HepG2 (cell line): ENCODE data around the gene MSI2. TPM values are rescaled to one million over a fixed set of nuclear protein-coding genes. Genes with fewer than 3 reads are reported as not detected.
A peak's percentile ranks its signal among the peaks of the same experiment; 100 is the strongest.

Experiments used
- ATAC-seq: fragments of 200-7000 bp; cut with Tn5 transposase; 3 replicates; pipeline ENCODE4 v1.9.1; 2020; ENCODE audit warnings: mild to moderate bottlenecking, moderate library complexity
- BruUV-seq: library from RNA; stranded (reverse); fragments of 400-500 nt; replicated peaks from 2 replicates; lab custom pipeline; 2021; lab: Mats Ljungman, UMichigan
- CTCF ChIA-PET: fragments of 300-600 bp; formaldehyde crosslinking; extraction: SDS; loops from one replicate; lab custom pipeline; 2021; ENCODE audit warnings: low total read pairs, inconsistent platforms, low intra/inter-chr PET ratio; lab: Yijun Ruan, JAX
- POLR2A ChIA-PET: fragments of 350-600 bp; sonication (Branson Sonifier 250); formaldehyde crosslinking; loops from one replicate; lab custom pipeline; 2020; ENCODE audit warnings: antibody characterized with exemption, inconsistent platforms; lab: Yijun Ruan, JAX
- DNase-seq: peaks from one replicate; pipeline ENCODE4 v3.0.0-alpha.2; 2015; ENCODE audit warnings: low spot score
- FAIRE-seq: peaks from 3 replicates; lab custom pipeline; 2011; peaks lifted over from hg19 to GRCh38; lab: Jason Lieb, UNC
- H2AFZ ChIP-seq: one replicate; pipeline ENCODE4 v1.6.1; 2011; ENCODE audit warnings: low read length, inconsistent platforms
- H3K27ac ChIP-seq: fragments of 300-600 bp; 3 replicates; pipeline ENCODE4 v1.8.0; 2011; ENCODE audit warnings: mixed run types, mild to moderate bottlenecking, mixed read lengths, low read length, inconsistent platforms; ENCODE audit not compliant: insufficient read depth; ENCODE audit errors: extremely low read length
- H3K27me3 ChIP-seq, 2 experiments: fragments of 200-600 bp in 1 of 2; 2 replicates in 1 of 2; 3 replicates in 1 of 2; pipeline versions ENCODE4 v1.6.0 to v1.8.0; 2011; ENCODE audit warnings: low read length in 2 of 2, mild to moderate bottlenecking in 2 of 2, moderate library complexity in 2 of 2, inconsistent platforms in 1 of 2; ENCODE audit not compliant: insufficient read depth in 2 of 2, control insufficient read depth in 1 of 2
- H3K36me3 ChIP-seq, 2 experiments: fragments of 200-600 bp in 1 of 2; replicated peaks in 1 of 2; 2 replicates in 1 of 2; 3 replicates in 1 of 2; pipeline versions ENCODE4 v1.5.1 to v1.8.0; 2011; ENCODE audit warnings: low read length in 2 of 2, inconsistent platforms in 1 of 2; ENCODE audit not compliant: insufficient read depth in 2 of 2, control insufficient read depth in 1 of 2
- H3K4me1 ChIP-seq: 2 replicates; pipeline ENCODE4 v1.5.1; 2012; ENCODE audit warnings: low read length, inconsistent platforms; ENCODE audit not compliant: insufficient read depth
- H3K4me2 ChIP-seq: 2 replicates; pipeline ENCODE4 v1.6.0; 2011; ENCODE audit warnings: low read depth, low read length, inconsistent platforms
- H3K4me3 ChIP-seq, 3 experiments: fragments of 200-600 bp in 1 of 3; sonication (generic), shearing (Covaris generic) in 1 of 3; replicated peaks in 1 of 3; 2 replicates each; pipeline ENCODE4 v1.5.1; 2011 to 2016; ENCODE audit warnings: low read length in 3 of 3, inconsistent platforms in 2 of 3, low read depth in 2 of 3, mild to moderate bottlenecking in 2 of 3, control low read depth in 1 of 3, mixed read lengths in 1 of 3; ENCODE audit not compliant: insufficient read depth in 1 of 3
- H3K79me2 ChIP-seq: one replicate; pipeline ENCODE4 v1.6.1; 2011; ENCODE audit warnings: low read length, inconsistent platforms; ENCODE audit not compliant: insufficient read depth
- H3K9ac ChIP-seq: 2 replicates; pipeline ENCODE4 v1.6.0; 2011; ENCODE audit warnings: mild to moderate bottlenecking, low read depth, low read length, inconsistent platforms; ENCODE audit not compliant: insufficient read depth
- H3K9me3 ChIP-seq: 2 replicates; pipeline ENCODE4 v1.5.1; 2012; ENCODE audit warnings: mild to moderate bottlenecking, low read length
- H4K20me1 ChIP-seq: 2 replicates; pipeline ENCODE4 v1.6.0; 2011; ENCODE audit warnings: inconsistent platforms, mild to moderate bottlenecking, low read length, moderate library complexity; ENCODE audit not compliant: insufficient read depth
- DR1 ChIP-seq: sonication (generic); formaldehyde crosslinking; IDR thresholded peaks from 2 replicates; pipeline ENCODE4 v1.8.0; 2021; ENCODE audit warnings: mild to moderate bottlenecking, missing genetic modification reagents, inconsistent platforms
- NFYB ChIP-seq: sonication (generic); formaldehyde crosslinking; IDR thresholded peaks from 2 replicates; pipeline ENCODE4 v1.4.0; 2020; ENCODE audit warnings: missing genetic modification reagents
- NFYC ChIP-seq: IDR thresholded peaks from 2 replicates; pipeline ENCODE4 v1.6.1; 2016; ENCODE audit warnings: missing genetic modification reagents, missing compliant biosample characterization
- SOX5 ChIP-seq: IDR thresholded peaks from 2 replicates; pipeline ENCODE4 v1.6.1; 2016; ENCODE audit warnings: borderline replicate concordance
- SRSF9 ChIP-seq: fragments of 200-400 bp; formaldehyde crosslinking; IDR thresholded peaks from 2 replicates; pipeline ENCODE4 v1.6.1; 2018; ENCODE audit warnings: borderline replicate concordance, mild to moderate bottlenecking, low read depth, low read length; ENCODE audit not compliant: insufficient read depth, poor library complexity, severe bottlenecking
- TP53 ChIP-seq: sonication (generic); formaldehyde crosslinking; conservative IDR thresholded peaks from 2 replicates; pipeline ENCODE4 v1.4.0; 2020; ENCODE audit warnings: missing genetic modification reagents
- ZBTB43 ChIP-seq: sonication (generic); formaldehyde crosslinking; conservative IDR thresholded peaks from 2 replicates; pipeline ENCODE4 v1.4.0; 2020; ENCODE audit warnings: missing genetic modification reagents
- ZNF180 ChIP-seq: sonication (generic); formaldehyde crosslinking; IDR thresholded peaks from 2 replicates; pipeline ENCODE4 v1.4.0; 2020; ENCODE audit warnings: low read depth, missing genetic modification reagents, borderline replicate concordance
- WGBS: methylation state at CpG from one replicate; pipeline ENCODE4 v1.1.6; 2017; ENCODE audit warnings: low lambda C conversion rate; 5-methylcytosine and 5-hydroxymethylcytosine counted together
- in situ Hi-C: cut with HindIII; loops from 2 replicates; pipeline ENCODE4 v1.10.0; 2017; ENCODE audit warnings: low pct_unique_long_range_greater_than_20kb; ENCODE audit not compliant: extremely low pct_ligation_motif_present
- intact Hi-C: fragments of 100-400 bp; cut with micrococcal nuclease; formaldehyde crosslinking; loops from one replicate; pipeline ENCODE4 v1.10.0; 2022; ENCODE audit not compliant: unreplicated experiment
- polyA plus RNA-seq, 8 experiments: library from polyadenylated mRNA; depleted of rRNA in 3 of 8; stranded (reverse) in 7 of 8; unstranded in 1 of 8; fragments of >200 nt; fragmentation: Illumina TruSeq in 4 of 8; extraction: Trizol in 4 of 8; gene quantifications; 2 replicates each; pipeline versions ENCODE4 v1.2.1 to v1.2.3, GENCODE V29; 2011 to 2016; ENCODE audit warnings: low read depth in 4 of 8, missing spikeins in 1 of 8, mixed read lengths in 1 of 8; ENCODE audit not compliant: insufficient read depth in 1 of 8
- total RNA-seq, 5 experiments: library from RNA; depleted of rRNA; stranded (reverse); fragments of >200 nt; fragmentation: Illumina TruSeq; extraction: Trizol; gene quantifications; 2 replicates each; pipeline ENCODE4 v1.2.3, GENCODE V29; 2016; ENCODE audit warnings: low read depth in 1 of 5
- TF ChIP-seq, protein P1 (sequence below): sonication (generic); formaldehyde crosslinking; conservative IDR thresholded peaks from 2 replicates; pipeline ENCODE4 v1.8.0; 2022; ENCODE audit warnings: low read depth, missing genetic modification reagents

The MSI2 gene
- total and polyA plus RNA-seq, 2 of the 13 experiments (the other 11 are each of a cell fraction or from before 2014, with no cell fraction given), result 77.5 to 78.4 TPM

DNA sequence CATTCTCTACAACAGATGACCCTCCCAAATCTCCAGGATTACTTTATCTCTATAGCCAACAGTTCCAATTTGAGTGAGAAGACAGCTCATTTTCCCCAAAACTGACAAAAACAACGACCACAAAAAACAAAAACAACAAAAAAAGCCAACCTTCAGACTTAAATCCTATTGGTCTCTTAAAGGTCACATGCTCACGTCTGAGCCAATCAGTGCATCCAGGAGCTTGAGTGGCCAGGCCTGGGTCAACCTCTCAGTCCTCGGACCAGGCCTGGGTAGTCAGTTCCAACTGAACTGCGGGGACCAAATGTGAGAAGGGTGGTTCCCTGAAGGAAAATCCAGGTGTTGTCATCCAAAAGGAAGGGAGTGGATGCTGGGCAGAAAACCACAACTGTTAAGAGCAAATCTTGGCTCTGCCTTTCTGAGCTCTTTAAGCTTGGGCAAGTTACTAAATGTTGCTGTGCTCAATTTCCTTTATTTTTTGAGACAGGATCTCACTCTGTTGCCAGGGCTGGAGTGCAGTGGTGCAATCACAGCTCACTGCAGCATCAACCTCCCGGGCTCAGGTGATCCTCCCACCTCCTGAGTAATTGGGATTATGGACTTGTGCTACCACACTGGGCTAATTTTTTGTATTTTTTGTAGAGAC lies 43.0 kb upstream of the MSI2 start:
- peaks cover 7% of the 10 kb centered on the region; the same call in 1 of the 2 replicates for H3K4me1 ChIP-seq
- no peak overlapping the region for H2AFZ ChIP-seq
- H3K79me2 ChIP-seq, result no peaks in the 10 kb centered on the region
- 3% methylated on average over 5 of the region's 5 CpGs for WGBS
- peak; percentile 64 for TF ChIP-seq NFYB
- TF ChIP-seq DR1 (CRISPR knock-in tag), result no peak
- no peak for TF ChIP-seq SOX5 (CRISPR knock-in tag)
- TF ChIP-seq ZNF180 (CRISPR knock-in tag), result no peak
- TF ChIP-seq, protein P1, sequence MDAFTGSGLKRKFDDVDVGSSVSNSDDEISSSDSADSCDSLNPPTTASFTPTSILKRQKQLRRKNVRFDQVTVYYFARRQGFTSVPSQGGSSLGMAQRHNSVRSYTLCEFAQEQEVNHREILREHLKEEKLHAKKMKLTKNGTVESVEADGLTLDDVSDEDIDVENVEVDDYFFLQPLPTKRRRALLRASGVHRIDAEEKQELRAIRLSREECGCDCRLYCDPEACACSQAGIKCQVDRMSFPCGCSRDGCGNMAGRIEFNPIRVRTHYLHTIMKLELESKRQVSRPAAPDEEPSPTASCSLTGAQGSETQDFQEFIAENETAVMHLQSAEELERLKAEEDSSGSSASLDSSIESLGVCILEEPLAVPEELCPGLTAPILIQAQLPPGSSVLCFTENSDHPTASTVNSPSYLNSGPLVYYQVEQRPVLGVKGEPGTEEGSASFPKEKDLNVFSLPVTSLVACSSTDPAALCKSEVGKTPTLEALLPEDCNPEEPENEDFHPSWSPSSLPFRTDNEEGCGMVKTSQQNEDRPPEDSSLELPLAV, result no peak
- TF ChIP-seq NFYC (CRISPR knock-in tag), result peak; percentile 59; the same call in 1 of the 2 replicates
- TF ChIP-seq TP53 (CRISPR knock-in tag), result no peak
- TF ChIP-seq SRSF9, result no peak
- TF ChIP-seq ZBTB43 (CRISPR knock-in tag), result no peak
- FAIRE-seq, result no peak
- BruUV-seq, result no TSS peak
- ChIA-PET CTCF (no interaction called here), POLR2A (no interaction called here)
- no peak for DNase-seq
- peaks cover 1% of the 10 kb centered on the region for H3K9me3 ChIP-seq
- ATAC-seq, result no peak
- in situ Hi-C loops (no loop called here), intact Hi-C loops (no loop called here)
- H3K9ac ChIP-seq, result no peak overlapping the region
- H4K20me1 ChIP-seq, result no peaks in the 10 kb centered on the region
- no peak overlapping the region for H3K4me2 ChIP-seq
- H3K36me3 ChIP-seq, result no peaks in the 10 kb centered on the region
- no peak overlapping the region for H3K27ac ChIP-seq
- peaks cover 0 to 23% of the 10 kb centered on the region in 2 experiments; a peak in 2 of 5 replicates for H3K27me3 ChIP-seq
- no peak overlapping the region for H3K4me3 ChIP-seq
